GM23338 (cell line): ENCODE data around the gene C16orf86. TPM values are rescaled to one million over a fixed set of nuclear protein-coding genes. Genes with fewer than 3 reads are reported as not detected.
A peak's percentile ranks its signal among the peaks of the same experiment; 100 is the strongest.

ENCODE experiments used
- ATAC-seq: fragments of 200-7000 bp; cut with Tn5 transposase; 3 replicates; pipeline ENCODE4 v1.9.1; 2020
- DNase-seq: peaks from one replicate; pipeline ENCODE4 v3.0.0-alpha.2; 2015; ENCODE audit warnings: low spot score
- H2AFZ ChIP-seq: fragments of 200-600 bp; sonication (generic); 2 replicates; pipeline ENCODE4 v1.8.0; 2016; ENCODE audit warnings: antibody characterized with exemption, mild to moderate bottlenecking, moderate library complexity
- H3F3A ChIP-seq: fragments of 200-600 bp; sonication (generic); replicated peaks from 2 replicates; pipeline ENCODE4 v1.8.0; 2017; ENCODE audit warnings: antibody characterized with exemption, mixed run types, low read depth
- H3K27ac ChIP-seq: fragments of 200-600 bp; sonication (generic); 2 replicates; pipeline ENCODE4 v1.6.1; 2016; ENCODE audit warnings: low read depth
- H3K27me3 ChIP-seq: fragments of 200-600 bp; sonication (generic); 2 replicates; pipeline ENCODE4 v1.8.0; 2016; ENCODE audit warnings: mild to moderate bottlenecking, mixed run types, moderate library complexity; ENCODE audit not compliant: insufficient read depth
- H3K36me3 ChIP-seq: fragments of 200-600 bp; sonication (generic); 2 replicates; pipeline ENCODE4 v1.8.0; 2016; ENCODE audit warnings: mild to moderate bottlenecking; ENCODE audit not compliant: insufficient read depth
- H3K4me1 ChIP-seq: fragments of 200-600 bp; sonication (generic); 2 replicates; pipeline ENCODE4 v1.8.0; 2016; ENCODE audit warnings: mild to moderate bottlenecking, moderate library complexity; ENCODE audit not compliant: insufficient read depth
- H3K4me2 ChIP-seq: fragments of 200-600 bp; sonication (generic); 2 replicates; pipeline ENCODE4 v1.7.1; 2017; ENCODE audit warnings: mixed run types
- H3K4me3 ChIP-seq: fragments of 200-600 bp; sonication (generic); 2 replicates; pipeline ENCODE4 v1.6.1; 2016; ENCODE audit warnings: mixed run types
- H3K79me2 ChIP-seq: fragments of 200-600 bp; sonication (generic); replicated peaks from 2 replicates; pipeline ENCODE4 v1.8.0; 2017; ENCODE audit warnings: mild to moderate bottlenecking; ENCODE audit not compliant: insufficient read depth
- H3K9me2 ChIP-seq: fragments of 200-600 bp; sonication (generic); 2 replicates; pipeline ENCODE4 v1.8.0; 2017; ENCODE audit not compliant: insufficient read depth
- H4K20me1 ChIP-seq: fragments of 200-600 bp; sonication (generic); replicated peaks from 2 replicates; pipeline ENCODE4 v1.8.0; 2017; ENCODE audit warnings: mild to moderate bottlenecking; ENCODE audit not compliant: insufficient read depth
- H3K27ac Mint-ChIP-seq: 2 replicates; pipeline ENCODE4 v1.8.0; 2020; ENCODE audit warnings: inconsistent platforms, mild to moderate bottlenecking, moderate library complexity, mixed read lengths
- H3K27me3 Mint-ChIP-seq: 3 replicates; pipeline ENCODE4 v1.8.0; 2022; ENCODE audit warnings: low read depth, mild to moderate bottlenecking, moderate library complexity, mixed read lengths, inconsistent platforms; ENCODE audit not compliant: insufficient read depth, poor library complexity
- H3K36me3 Mint-ChIP-seq: 3 replicates; pipeline ENCODE4 v1.8.0; 2021; ENCODE audit warnings: low read depth, mild to moderate bottlenecking, inconsistent platforms, moderate library complexity, mixed read lengths
- H3K4me1 Mint-ChIP-seq: 3 replicates; pipeline ENCODE4 v1.8.0; 2020; ENCODE audit warnings: mild to moderate bottlenecking, inconsistent platforms, mixed read lengths
- H3K4me3 Mint-ChIP-seq: 3 replicates; pipeline ENCODE4 v1.8.0; 2021; ENCODE audit warnings: moderate library complexity, mild to moderate bottlenecking, inconsistent platforms, mixed read lengths
- H3K9me3 Mint-ChIP-seq: 3 replicates; pipeline ENCODE4 v1.8.0; 2020; ENCODE audit warnings: moderate library complexity, mild to moderate bottlenecking, inconsistent platforms, mixed read lengths
- CREB1 ChIP-seq: fragments of 250-450 bp; sonication (Bioruptor Pico); IDR thresholded peaks from 2 replicates; pipeline ENCODE4 v1.5.0; 2020; ENCODE audit warnings: low read depth, mild to moderate bottlenecking, moderate library complexity
- EZH2 ChIP-seq: fragments of 200-600 bp; sonication (generic); IDR thresholded peaks from one replicate; pipeline ENCODE4 v1.8.0; 2017; ENCODE audit warnings: antibody characterized with exemption, mild to moderate bottlenecking, low read depth; ENCODE audit not compliant: unreplicated experiment
- EZH2phosphoT487 ChIP-seq: fragments of 200-600 bp; sonication (generic); IDR thresholded peaks from one replicate; pipeline ENCODE4 v1.8.1; 2018; ENCODE audit warnings: antibody characterized with exemption; ENCODE audit not compliant: unreplicated experiment
- JUNB ChIP-seq: IDR thresholded peaks from one replicate; pipeline ENCODE4 v1.6.1; 2016; ENCODE audit warnings: antibody characterized with exemption; ENCODE audit not compliant: unreplicated experiment
- NANOG ChIP-seq: IDR thresholded peaks from 2 replicates; pipeline ENCODE4 v1.6.1; 2016; ENCODE audit warnings: antibody characterized with exemption, borderline replicate concordance
- POLR2AphosphoS5 ChIP-seq: IDR thresholded peaks from 2 replicates; pipeline ENCODE4 v1.6.1; 2016; ENCODE audit warnings: antibody characterized with exemption, low read depth
- STAT1 ChIP-seq: IDR thresholded peaks from one replicate; pipeline ENCODE4 v1.6.1; 2016; ENCODE audit warnings: antibody characterized with exemption; ENCODE audit not compliant: unreplicated experiment
- polyA plus RNA-seq: library from polyadenylated mRNA; unstranded; fragments of >200 nt; fragmentation: Nextera tagmentation; extraction: Ambion mirVana; gene quantifications from 2 replicates; pipeline ENCODE4 v1.2.1, GENCODE V29; 2016
- total RNA-seq: library from RNA; depleted of rRNA; stranded (reverse); fragments of >200 nt; shearing (Covaris generic); gene quantifications from 2 replicates; pipeline ENCODE4 v1.2.3, GENCODE V29; 2014
- TF ChIP-seq, protein P1 (sequence below), 2 experiments: fragments of 200-600 bp in 1 of 2; sonication (generic) in 1 of 2; conservative IDR thresholded peaks; 2 replicates each; pipeline versions ENCODE4 v1.5.1 to v1.6.1; 2016 to 2017; ENCODE audit warnings: antibody characterized with exemption in 2 of 2, low read depth in 2 of 2, mild to moderate bottlenecking in 2 of 2, moderate library complexity in 1 of 2
- TF ChIP-seq, protein P2 (sequence below): IDR thresholded peaks from one replicate; pipeline ENCODE4 v1.6.1; 2018; ENCODE audit warnings: antibody characterized with exemption; ENCODE audit not compliant: unreplicated experiment
- TF ChIP-seq, protein P3 (sequence below): fragments of 250-450 bp; sonication (Bioruptor Pico); IDR thresholded peaks from 2 replicates; pipeline ENCODE4 v1.5.0; 2020; ENCODE audit warnings: mild to moderate bottlenecking, moderate library complexity
- TF ChIP-seq, protein P4 (sequence below): IDR thresholded peaks from 2 replicates; pipeline ENCODE4 v1.6.1; 2016; ENCODE audit warnings: antibody characterized with exemption

C16orf86 gene
- total and polyA plus RNA-seq, 2 experiments from 2014 or later = 0.87 to 1.1 TPM

DNA sequence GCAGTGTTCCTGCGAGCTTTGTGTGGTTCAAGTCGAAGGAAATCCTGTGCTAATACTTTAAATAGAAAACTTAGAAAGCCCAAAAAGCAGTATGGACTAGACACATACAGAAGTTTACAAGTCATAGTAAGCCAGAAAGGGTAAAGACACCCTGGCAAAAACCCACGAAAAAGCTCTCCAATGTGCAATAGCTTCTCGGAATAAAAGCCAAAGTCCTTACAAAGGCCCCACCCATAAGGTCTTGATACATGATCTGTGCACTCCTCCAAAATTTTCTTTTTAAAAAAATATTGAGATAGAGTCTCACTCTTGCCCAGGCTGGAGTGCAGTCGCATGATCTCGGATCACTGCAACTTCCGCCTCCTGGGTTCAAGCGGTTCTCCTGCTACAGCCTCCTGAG is 10.3 kb downstream of the C16orf86 start:
- peak overlapping the region; percentile 55; the same call in 1 of the 2 replicates for H3K27ac ChIP-seq
- no peak overlapping the region for H3K4me2 ChIP-seq
- H3K9me3 Mint-ChIP-seq = no peaks in the 10 kb centered on the region
- H3K4me3 Mint-ChIP-seq = no peak overlapping the region
- no peaks in the 10 kb centered on the region for H3K9me2 ChIP-seq
- no peaks in the 10 kb centered on the region for H3K36me3 ChIP-seq
- H3K4me1 Mint-ChIP-seq = 0 out of 3 replicates have a peak, but pooled peaks cover 3% of the 10 kb centered on the region
- DNase-seq (no peak), ATAC-seq (no peak)
- H3K4me3 ChIP-seq = no peak overlapping the region
- 0 out of 3 replicates have a peak, but pooled peaks cover 3% of the 10 kb centered on the region for H3K36me3 Mint-ChIP-seq
- peaks cover 15% of the 10 kb centered on the region for H3K27me3 Mint-ChIP-seq
- H3F3A ChIP-seq = 0 out of 2 replicates have a peak, but pooled peaks cover 4% of the 10 kb centered on the region
- TF ChIP-seq NANOG (no peak), POLR2AphosphoS5 (no peak), EZH2 (no peak), CREB1 (CRISPR knock-in tag) (no peak), JUNB (no peak), EZH2phosphoT487 (no peak), STAT1 (no peak)
- TF ChIP-seq, protein P1, sequence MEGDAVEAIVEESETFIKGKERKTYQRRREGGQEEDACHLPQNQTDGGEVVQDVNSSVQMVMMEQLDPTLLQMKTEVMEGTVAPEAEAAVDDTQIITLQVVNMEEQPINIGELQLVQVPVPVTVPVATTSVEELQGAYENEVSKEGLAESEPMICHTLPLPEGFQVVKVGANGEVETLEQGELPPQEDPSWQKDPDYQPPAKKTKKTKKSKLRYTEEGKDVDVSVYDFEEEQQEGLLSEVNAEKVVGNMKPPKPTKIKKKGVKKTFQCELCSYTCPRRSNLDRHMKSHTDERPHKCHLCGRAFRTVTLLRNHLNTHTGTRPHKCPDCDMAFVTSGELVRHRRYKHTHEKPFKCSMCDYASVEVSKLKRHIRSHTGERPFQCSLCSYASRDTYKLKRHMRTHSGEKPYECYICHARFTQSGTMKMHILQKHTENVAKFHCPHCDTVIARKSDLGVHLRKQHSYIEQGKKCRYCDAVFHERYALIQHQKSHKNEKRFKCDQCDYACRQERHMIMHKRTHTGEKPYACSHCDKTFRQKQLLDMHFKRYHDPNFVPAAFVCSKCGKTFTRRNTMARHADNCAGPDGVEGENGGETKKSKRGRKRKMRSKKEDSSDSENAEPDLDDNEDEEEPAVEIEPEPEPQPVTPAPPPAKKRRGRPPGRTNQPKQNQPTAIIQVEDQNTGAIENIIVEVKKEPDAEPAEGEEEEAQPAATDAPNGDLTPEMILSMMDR (conservative IDR thresholded peaks at IDR 0.05; ENCODE audit: low read depth in 2 of 2) = no peak
- TF ChIP-seq, protein P2, sequence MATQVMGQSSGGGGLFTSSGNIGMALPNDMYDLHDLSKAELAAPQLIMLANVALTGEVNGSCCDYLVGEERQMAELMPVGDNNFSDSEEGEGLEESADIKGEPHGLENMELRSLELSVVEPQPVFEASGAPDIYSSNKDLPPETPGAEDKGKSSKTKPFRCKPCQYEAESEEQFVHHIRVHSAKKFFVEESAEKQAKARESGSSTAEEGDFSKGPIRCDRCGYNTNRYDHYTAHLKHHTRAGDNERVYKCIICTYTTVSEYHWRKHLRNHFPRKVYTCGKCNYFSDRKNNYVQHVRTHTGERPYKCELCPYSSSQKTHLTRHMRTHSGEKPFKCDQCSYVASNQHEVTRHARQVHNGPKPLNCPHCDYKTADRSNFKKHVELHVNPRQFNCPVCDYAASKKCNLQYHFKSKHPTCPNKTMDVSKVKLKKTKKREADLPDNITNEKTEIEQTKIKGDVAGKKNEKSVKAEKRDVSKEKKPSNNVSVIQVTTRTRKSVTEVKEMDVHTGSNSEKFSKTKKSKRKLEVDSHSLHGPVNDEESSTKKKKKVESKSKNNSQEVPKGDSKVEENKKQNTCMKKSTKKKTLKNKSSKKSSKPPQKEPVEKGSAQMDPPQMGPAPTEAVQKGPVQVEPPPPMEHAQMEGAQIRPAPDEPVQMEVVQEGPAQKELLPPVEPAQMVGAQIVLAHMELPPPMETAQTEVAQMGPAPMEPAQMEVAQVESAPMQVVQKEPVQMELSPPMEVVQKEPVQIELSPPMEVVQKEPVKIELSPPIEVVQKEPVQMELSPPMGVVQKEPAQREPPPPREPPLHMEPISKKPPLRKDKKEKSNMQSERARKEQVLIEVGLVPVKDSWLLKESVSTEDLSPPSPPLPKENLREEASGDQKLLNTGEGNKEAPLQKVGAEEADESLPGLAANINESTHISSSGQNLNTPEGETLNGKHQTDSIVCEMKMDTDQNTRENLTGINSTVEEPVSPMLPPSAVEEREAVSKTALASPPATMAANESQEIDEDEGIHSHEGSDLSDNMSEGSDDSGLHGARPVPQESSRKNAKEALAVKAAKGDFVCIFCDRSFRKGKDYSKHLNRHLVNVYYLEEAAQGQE = no peak
- TF ChIP-seq, protein P3, sequence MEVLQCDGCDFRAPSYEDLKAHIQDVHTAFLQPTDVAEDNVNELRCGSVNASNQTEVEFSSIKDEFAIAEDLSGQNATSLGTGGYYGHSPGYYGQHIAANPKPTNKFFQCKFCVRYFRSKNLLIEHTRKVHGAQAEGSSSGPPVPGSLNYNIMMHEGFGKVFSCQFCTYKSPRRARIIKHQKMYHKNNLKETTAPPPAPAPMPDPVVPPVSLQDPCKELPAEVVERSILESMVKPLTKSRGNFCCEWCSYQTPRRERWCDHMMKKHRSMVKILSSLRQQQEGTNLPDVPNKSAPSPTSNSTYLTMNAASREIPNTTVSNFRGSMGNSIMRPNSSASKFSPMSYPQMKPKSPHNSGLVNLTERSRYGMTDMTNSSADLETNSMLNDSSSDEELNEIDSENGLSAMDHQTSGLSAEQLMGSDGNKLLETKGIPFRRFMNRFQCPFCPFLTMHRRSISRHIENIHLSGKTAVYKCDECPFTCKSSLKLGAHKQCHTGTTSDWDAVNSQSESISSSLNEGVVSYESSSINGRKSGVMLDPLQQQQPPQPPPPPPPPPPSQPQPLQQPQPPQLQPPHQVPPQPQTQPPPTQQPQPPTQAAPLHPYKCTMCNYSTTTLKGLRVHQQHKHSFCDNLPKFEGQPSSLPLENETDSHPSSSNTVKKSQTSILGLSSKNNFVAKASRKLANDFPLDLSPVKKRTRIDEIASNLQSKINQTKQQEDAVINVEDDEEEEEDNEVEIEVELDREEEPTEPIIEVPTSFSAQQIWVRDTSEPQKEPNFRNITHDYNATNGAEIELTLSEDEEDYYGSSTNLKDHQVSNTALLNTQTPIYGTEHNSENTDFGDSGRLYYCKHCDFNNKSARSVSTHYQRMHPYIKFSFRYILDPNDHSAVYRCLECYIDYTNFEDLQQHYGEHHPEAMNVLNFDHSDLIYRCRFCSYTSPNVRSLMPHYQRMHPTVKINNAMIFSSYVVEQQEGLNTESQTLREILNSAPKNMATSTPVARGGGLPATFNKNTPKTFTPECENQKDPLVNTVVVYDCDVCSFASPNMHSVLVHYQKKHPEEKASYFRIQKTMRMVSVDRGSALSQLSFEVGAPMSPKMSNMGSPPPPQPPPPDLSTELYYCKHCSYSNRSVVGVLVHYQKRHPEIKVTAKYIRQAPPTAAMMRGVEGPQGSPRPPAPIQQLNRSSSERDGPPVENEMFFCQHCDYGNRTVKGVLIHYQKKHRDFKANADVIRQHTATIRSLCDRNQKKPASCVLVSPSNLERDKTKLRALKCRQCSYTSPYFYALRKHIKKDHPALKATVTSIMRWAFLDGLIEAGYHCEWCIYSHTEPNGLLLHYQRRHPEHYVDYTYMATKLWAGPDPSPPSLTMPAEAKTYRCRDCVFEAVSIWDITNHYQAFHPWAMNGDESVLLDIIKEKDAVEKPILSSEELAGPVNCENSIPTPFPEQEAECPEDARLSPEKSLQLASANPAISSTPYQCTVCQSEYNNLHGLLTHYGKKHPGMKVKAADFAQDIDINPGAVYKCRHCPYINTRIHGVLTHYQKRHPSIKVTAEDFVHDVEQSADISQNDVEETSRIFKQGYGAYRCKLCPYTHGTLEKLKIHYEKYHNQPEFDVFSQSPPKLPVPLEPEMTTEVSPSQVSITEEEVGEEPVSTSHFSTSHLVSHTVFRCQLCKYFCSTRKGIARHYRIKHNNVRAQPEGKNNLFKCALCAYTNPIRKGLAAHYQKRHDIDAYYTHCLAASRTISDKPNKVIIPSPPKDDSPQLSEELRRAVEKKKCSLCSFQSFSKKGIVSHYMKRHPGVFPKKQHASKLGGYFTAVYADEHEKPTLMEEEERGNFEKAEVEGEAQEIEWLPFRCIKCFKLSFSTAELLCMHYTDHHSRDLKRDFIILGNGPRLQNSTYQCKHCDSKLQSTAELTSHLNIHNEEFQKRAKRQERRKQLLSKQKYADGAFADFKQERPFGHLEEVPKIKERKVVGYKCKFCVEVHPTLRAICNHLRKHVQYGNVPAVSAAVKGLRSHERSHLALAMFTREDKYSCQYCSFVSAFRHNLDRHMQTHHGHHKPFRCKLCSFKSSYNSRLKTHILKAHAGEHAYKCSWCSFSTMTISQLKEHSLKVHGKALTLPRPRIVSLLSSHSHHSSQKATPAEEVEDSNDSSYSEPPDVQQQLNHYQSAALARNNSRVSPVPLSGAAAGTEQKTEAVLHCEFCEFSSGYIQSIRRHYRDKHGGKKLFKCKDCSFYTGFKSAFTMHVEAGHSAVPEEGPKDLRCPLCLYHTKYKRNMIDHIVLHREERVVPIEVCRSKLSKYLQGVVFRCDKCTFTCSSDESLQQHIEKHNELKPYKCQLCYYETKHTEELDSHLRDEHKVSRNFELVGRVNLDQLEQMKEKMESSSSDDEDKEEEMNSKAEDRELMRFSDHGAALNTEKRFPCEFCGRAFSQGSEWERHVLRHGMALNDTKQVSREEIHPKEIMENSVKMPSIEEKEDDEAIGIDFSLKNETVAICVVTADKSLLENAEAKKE (CRISPR knock-in tag) = no peak
- TF ChIP-seq, protein P4, sequence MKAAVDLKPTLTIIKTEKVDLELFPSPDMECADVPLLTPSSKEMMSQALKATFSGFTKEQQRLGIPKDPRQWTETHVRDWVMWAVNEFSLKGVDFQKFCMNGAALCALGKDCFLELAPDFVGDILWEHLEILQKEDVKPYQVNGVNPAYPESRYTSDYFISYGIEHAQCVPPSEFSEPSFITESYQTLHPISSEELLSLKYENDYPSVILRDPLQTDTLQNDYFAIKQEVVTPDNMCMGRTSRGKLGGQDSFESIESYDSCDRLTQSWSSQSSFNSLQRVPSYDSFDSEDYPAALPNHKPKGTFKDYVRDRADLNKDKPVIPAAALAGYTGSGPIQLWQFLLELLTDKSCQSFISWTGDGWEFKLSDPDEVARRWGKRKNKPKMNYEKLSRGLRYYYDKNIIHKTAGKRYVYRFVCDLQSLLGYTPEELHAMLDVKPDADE = no peak
- no peak overlapping the region for H3K27ac Mint-ChIP-seq
- no peaks in the 10 kb centered on the region for H3K27me3 ChIP-seq
- H2AFZ ChIP-seq = no peak overlapping the region
- H3K4me1 ChIP-seq = no peaks in the 10 kb centered on the region
- H4K20me1 ChIP-seq = peaks cover 2% of the 10 kb centered on the region; the same call in 1 of the 2 replicates
- no peaks in the 10 kb centered on the region for H3K79me2 ChIP-seq
